Activated CD4-positive, CD25-positive, alpha-beta regulatory T cell treated with anti-CD3 and anti-CD28 coated beads, Interleukin-2, amount 50 U/mL, for 16 hours (primary cell): ENCODE results near the gene ONECUT3.
"Not testable (repeated sequence)": the region's sequence is repeated elsewhere in the genome, so short reads cannot be mapped to it uniquely, and the experiment has no call there.

Source experiments
- DNase-seq: peaks from one replicate; pipeline ENCODE4 v3.0.0-alpha.2; 2020; ENCODE audit warnings: low read depth, low spot score

The ONECUT3 gene

GRCh38 chr19:1755467-1756171 is 2.3 kb downstream of the ONECUT3 start:
- DNase-seq: no peak

DNA sequence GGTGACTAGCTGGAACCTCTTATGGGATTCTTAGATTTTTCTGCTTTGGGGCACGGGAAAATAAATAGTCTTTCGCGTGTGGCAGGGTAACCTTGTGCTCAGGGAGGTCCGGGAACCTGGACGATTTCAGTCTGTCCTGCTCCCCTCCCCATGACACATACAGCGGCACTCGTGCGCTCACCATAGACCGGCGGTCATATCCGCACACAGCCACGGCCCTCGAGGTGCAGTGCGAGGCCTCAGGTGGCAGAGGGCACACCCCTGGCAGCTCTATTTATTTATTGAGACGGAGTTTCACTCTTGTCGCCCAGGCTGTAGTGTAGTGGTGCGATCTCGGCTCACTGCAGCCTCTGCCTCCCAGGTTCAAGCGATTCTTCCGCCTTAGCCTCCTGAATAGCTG is 3.0 kb downstream of the ONECUT3 start:
- no peak for DNase-seq

DNA sequence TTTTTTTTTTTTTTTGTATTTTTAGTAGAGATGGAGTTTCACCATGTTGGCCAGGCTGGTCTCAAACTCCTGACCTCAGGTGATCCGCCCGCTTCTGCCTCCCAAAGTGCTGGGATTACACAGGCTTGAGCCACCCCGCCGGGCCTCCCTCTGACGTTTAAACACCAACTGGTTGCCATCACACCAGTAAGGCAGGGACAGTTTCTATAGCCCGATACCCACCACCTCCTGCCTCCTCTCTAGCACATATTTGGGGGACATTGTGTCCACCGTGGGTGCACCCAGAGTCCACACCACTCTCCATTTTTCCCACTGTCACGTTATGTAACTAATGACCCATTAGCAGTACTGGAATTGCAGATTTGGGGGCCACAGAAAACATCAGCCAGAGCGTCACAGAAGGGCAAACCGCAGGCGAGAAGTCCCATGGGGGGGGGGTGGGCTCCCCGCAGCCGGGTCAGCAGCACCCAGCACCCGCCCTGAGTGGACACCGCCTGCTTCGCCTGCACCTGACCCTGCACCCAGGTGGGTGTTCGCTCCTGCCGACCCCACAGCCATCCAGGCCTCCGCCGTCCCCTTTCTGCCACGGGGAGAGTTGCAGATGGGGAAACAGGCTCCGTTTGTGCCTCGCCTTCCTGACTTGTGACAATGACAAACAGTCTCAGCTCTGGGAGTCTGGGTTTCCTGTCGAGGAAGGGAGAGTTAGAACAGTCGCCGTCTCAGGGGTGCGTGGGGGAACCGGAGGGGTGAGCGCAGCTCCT is 3.6 kb downstream of the ONECUT3 start:
- DNase-seq: no peak

DNA sequence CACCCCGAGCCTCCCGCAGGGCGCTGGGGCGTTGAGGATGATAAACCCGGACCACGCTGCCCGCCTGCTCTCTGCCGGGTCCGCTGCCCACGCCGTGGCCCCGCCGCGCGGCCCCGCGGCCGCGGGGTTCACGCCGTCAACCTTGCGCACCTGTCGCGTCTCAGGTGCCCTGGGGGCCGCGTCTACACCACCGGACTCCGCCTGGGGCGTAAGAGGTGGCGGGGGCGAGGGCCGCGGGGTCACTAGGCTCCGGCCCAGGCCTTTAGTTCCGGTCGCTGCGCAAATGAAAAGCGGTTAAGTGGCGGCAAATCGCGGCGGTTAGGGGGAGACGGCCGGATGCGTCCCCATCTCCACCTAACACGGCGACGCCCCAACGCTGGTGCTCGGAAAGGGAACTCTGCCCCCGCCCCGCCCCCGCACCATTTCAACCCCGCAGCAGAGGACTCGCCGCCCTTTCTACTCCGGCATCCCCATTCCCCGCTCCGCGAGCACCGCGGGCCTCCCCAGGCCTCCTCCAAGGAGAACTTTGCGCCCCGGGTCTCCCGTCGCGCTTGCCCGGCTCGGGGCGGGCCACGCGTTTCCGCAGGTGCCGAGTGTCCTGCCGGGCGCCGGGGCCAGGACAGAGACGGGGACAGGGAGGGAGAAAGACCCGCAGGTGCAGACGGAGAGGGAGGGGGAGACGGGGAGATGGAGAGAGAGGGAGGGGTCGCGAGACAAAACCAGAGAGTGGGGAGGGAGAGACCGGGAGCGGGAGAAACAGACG is 4.3 kb downstream of the ONECUT3 start:
- no peak for DNase-seq

GRCh38 chr19:1758231-1758577 is 4.9 kb downstream of the ONECUT3 start:
- no peak for DNase-seq

DNA sequence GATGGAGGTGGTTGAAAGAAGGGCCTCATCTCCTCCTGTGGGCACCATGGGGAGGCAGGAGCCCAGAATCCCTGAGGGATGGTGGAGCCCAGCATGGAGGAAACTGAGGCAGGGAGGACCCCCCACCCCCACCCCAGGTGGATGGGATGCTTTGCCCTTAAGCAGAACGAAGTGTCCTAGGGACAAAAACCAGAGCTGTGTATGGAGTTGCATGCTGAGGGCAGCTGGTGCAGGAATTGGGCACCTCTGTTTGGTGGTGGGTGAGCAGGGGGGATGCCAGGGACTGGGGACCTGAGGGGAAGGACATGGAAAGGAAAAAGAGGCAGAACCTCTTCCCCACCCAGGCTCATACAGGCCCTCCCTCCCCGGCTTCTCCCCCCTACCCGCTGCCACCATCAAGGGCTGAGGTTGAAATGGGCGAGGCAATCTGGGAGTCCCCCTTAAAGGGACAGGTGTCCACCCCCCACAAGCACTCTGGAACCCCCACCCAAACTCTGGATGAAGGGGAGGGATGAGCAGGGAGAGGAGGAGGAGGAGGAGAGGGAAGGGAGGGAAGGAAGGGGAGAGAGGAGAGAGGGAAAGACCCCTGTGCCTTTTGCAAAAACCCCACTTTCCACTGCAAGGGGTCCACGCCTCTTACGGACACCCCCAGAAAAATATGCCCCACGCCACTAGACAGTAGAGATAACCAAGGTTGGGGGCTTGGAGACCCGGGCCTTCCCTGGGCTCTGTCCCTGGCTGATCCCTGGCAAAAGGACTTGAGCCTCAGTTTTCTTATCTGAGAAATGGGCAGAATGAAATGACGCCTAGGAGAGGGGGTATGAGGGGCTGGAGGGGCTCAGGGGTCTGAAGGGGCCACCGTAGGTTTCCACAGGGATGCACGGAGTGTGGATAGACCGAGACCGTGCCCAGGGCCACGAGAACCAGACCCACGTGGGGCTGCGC is 5.9 kb downstream of the ONECUT3 start:
- no peak for DNase-seq

- DNase-seq: no peak
These were observed 6.7 kb downstream of the ONECUT3 start for GRCh38 chr19:1760020-1760419.

DNA sequence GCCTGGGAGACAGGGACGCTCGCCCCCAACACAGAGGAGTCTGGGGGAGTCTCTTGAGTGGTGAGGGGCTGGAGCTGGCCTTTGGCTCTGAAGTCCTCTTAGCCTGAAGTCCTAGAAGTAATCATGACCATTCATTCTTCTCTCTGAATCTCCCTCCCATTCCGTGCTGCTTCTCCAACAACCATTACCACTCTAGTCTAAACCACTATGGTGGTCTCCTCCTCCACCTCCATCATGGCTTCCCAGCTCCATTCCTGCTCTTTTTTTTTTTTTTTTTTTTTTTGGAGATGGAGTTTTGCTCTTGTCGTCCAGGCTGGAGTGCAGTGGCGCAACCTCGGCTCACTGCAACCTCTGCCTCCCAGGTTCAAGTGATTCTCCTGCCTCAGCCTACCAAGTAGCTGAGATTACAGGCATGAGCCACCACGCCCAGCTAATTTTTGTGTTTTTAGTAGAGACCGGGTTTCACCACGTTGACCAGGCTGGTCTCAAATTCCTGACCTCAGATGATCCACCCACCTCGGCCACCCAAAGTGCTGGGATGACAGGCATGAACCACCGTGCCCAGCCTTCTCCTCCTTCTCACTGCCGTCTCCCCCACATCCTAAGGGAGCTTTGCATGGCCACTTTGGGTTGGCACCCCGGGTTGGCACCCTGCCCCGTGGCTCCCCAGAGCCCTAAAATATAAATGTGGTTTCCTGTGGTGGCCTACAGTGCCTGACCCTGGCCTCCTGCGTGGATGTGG is 7.7 kb downstream of the ONECUT3 start:
- not testable (repeated sequence) for DNase-seq

- no peak for DNase-seq
These were observed 8.4 kb downstream of the ONECUT3 start for GRCh38 chr19:1761528-1762242.

GRCh38 chr19:1762243-1763117 is 9.2 kb downstream of the ONECUT3 start:
- no peak for DNase-seq

DNA sequence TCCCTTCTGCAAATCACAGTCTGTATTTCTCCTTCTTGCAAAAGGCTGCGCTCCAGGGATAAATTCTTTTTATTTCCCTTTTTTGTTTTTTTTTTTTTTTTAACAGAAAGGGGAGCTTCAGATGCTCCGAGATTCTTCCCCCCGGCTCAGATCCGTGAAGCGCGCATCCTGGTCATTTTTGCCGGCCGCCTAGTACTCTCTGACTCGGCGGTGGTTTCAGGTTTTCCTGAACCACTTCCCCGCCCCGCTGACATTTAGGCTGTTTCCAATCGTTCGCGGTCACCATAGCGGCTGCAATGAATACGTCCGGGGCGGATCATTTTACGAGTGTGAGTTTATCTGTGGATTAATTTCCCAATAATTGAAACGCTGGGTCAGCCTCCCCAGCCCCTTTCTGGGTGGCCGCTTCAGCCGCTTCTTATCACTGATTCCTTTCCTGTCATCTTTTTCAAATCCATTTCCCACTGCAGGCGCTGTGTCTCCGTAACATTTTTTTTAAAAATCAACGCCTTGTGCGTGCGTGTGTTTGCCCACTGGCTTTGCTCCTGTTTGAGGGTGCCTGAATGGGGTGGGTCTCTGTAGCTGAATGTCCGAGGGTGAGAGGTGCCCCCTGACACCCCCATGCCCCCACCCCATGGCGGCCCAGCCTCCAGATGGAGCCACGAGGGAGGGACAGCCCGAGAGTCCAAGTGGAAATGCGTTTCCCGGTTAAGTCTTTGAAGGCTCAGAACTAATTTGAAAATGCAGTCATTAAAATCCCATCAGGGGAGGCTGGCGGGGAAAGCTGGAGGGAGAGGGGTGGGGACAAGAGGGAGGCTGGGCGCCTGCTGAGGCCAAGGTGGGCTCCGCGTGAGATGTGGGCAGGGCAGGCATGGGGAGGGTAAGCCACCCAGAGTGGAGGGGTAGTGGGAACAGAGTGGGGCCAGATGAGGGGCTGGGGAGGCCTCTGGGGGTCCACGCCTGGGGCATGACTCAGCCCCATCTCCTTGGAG is 10.6 kb downstream of the ONECUT3 start:
- no peak for DNase-seq

- no peak for DNase-seq
These were observed 11.4 kb downstream of the ONECUT3 start for GRCh38 chr19:1764729-1765128.

GRCh38 chr19:1765232-1765903 is 12.1 kb downstream of the ONECUT3 start:
- no peak for DNase-seq

GRCh38 chr19:1765904-1766799 is 12.8 kb downstream of the ONECUT3 start:
- no peak for DNase-seq

DNA sequence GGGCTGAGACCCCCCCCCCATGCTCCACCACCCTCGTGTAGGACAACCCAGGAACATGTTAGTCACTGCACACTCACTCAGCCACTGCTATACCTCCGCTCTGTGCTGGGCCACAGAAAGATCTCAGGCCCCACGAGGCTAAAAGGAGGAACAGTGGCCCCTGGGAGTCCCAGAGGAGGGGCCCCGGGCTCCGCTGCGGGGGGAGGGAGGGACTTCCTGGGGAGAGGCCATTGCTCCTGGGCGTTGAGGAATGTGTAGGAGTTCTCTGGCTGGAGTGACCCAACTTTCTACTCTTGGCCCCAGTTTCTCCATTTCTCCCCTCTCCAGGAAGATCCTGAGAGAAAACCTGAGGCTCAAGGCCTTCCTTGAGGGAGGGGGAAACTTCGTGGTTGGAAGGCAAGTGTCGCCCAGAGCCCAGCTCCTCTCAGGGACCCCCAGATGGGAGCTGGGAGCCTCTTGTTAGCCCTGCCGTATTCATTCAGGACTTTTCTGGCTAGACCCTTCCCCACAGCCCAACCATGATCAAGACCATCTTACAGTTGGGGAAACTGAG is 13.6 kb downstream of the ONECUT3 start:
- no peak for DNase-seq

GRCh38 chr19:1767464-1767933 is 14.2 kb downstream of the ONECUT3 start:
- peak; percentile 34 for DNase-seq
